WTC11 (cell line): ENCODE measurements around the gene TRIM50.
"Not testable (repeated sequence)": the region's sequence is repeated elsewhere in the genome, so short reads cannot be mapped to it uniquely, and the experiment has no call there.

Source experiments
- CBFB ChIP-seq: sonication (generic); formaldehyde crosslinking; IDR thresholded peaks from 2 replicates; pipeline ENCODE4 v1.8.1; 2022; ENCODE audit warnings: mild to moderate bottlenecking, low read depth, missing genetic modification reagents
- CREM ChIP-seq: sonication (generic); formaldehyde crosslinking; IDR thresholded peaks from 2 replicates; pipeline ENCODE4 v1.8.1; 2022; ENCODE audit warnings: mild to moderate bottlenecking, missing genetic modification reagents, moderate library complexity
- ETV6 ChIP-seq: sonication (generic); formaldehyde crosslinking; IDR thresholded peaks from 2 replicates; pipeline ENCODE4 v1.8.1; 2022; ENCODE audit warnings: mild to moderate bottlenecking, missing genetic modification reagents
- SMAD3 ChIP-seq: sonication (generic); formaldehyde crosslinking; IDR thresholded peaks from 2 replicates; pipeline ENCODE4 v1.8.0; 2022; ENCODE audit warnings: missing genetic modification reagents, mild to moderate bottlenecking, borderline replicate concordance
- SP1 ChIP-seq: sonication (generic); formaldehyde crosslinking; conservative IDR thresholded peaks from 2 replicates; pipeline ENCODE4 v1.8.1; 2022; ENCODE audit warnings: missing genetic modification reagents
- TEAD4 ChIP-seq: sonication (generic); formaldehyde crosslinking; IDR thresholded peaks from 2 replicates; pipeline ENCODE4 v1.8.0; 2022; ENCODE audit warnings: mild to moderate bottlenecking, missing genetic modification reagents
- ZNF263 ChIP-seq: sonication (generic); formaldehyde crosslinking; IDR thresholded peaks from 2 replicates; pipeline ENCODE4 v1.8.1; 2022; ENCODE audit warnings: low read depth, mild to moderate bottlenecking, moderate library complexity, missing genetic modification reagents
- TF ChIP-seq, protein P1 (sequence below): fragments of 200-600 bp; IDR thresholded peaks from 2 replicates; pipeline ENCODE4 v1.8.0; 2022; ENCODE audit warnings: antibody characterized with exemption

DNA sequence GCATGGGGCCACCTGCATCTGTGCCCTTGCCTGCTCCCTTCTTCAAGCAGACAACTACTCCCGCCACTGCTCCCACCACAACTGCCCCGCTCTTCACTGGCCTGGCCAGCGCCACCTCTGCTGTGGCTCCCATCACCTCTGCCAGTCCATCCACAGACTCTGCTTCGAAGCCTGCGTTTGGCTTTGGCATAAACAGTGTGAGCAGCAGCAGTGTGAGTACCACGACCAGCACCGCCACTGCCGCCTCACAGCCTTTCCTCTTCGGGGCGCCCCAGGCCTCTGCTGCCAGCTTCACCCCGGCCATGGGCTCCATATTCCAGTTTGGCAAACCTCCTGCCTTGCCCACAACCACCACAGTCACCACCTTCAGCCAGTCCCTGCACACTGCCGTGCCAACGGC, 30.6 kb downstream of the TRIM50 start:
- TF ChIP-seq TEAD4 (CRISPR knock-in tag); ZNF263 (CRISPR knock-in tag); SP1; CREM; CBFB (CRISPR knock-in tag); SMAD3 (CRISPR knock-in tag); ETV6 (CRISPR knock-in tag): not testable (repeated sequence)
- TF ChIP-seq, protein P1, sequence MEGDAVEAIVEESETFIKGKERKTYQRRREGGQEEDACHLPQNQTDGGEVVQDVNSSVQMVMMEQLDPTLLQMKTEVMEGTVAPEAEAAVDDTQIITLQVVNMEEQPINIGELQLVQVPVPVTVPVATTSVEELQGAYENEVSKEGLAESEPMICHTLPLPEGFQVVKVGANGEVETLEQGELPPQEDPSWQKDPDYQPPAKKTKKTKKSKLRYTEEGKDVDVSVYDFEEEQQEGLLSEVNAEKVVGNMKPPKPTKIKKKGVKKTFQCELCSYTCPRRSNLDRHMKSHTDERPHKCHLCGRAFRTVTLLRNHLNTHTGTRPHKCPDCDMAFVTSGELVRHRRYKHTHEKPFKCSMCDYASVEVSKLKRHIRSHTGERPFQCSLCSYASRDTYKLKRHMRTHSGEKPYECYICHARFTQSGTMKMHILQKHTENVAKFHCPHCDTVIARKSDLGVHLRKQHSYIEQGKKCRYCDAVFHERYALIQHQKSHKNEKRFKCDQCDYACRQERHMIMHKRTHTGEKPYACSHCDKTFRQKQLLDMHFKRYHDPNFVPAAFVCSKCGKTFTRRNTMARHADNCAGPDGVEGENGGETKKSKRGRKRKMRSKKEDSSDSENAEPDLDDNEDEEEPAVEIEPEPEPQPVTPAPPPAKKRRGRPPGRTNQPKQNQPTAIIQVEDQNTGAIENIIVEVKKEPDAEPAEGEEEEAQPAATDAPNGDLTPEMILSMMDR, result not testable (repeated sequence)
